GM12801 (cell line): ENCODE data around the gene POPDC2.

ENCODE experiments used
- TF ChIP-seq, protein P1 (sequence below): IDR thresholded peaks from one replicate; pipeline ENCODE4 v1.5.1; 2011; ENCODE audit warnings: control low read depth; ENCODE audit not compliant: insufficient read length; ENCODE audit errors: extremely low read depth

The POPDC2 gene

GRCh38 chr3:119602676-119603075 is 57.7 kb downstream of the POPDC2 start:
- TF ChIP-seq, protein P1, sequence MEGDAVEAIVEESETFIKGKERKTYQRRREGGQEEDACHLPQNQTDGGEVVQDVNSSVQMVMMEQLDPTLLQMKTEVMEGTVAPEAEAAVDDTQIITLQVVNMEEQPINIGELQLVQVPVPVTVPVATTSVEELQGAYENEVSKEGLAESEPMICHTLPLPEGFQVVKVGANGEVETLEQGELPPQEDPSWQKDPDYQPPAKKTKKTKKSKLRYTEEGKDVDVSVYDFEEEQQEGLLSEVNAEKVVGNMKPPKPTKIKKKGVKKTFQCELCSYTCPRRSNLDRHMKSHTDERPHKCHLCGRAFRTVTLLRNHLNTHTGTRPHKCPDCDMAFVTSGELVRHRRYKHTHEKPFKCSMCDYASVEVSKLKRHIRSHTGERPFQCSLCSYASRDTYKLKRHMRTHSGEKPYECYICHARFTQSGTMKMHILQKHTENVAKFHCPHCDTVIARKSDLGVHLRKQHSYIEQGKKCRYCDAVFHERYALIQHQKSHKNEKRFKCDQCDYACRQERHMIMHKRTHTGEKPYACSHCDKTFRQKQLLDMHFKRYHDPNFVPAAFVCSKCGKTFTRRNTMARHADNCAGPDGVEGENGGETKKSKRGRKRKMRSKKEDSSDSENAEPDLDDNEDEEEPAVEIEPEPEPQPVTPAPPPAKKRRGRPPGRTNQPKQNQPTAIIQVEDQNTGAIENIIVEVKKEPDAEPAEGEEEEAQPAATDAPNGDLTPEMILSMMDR = no peak

- TF ChIP-seq, protein P1 = no peak
These were observed 59.2 kb downstream of the POPDC2 start for GRCh38 chr3:119601154-119601553.

DNA sequence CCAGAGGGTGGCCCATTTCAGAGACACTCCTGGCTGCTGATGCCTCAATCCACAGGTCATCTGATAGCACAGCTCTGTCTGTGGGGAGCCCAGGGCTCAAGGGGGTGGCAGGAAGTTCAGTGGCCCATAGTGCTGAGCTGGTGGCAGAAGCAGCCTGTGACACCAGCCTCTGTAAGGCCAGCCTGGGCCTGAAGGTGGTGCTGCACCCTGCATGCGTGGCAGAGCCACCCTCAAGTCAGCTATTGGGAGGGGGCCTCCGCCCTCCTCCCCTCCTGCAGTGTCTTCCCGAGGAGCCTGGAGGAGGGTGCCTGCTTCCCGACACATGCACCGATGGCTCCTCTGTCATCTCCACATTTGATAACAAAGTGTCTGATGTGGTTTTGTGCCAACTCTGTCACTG is 59.7 kb downstream of the POPDC2 start:
- TF ChIP-seq, protein P1 = no peak

- TF ChIP-seq, protein P1 = no peak
These were observed 60.7 kb downstream of the POPDC2 start for GRCh38 chr3:119599558-119600174.

DNA sequence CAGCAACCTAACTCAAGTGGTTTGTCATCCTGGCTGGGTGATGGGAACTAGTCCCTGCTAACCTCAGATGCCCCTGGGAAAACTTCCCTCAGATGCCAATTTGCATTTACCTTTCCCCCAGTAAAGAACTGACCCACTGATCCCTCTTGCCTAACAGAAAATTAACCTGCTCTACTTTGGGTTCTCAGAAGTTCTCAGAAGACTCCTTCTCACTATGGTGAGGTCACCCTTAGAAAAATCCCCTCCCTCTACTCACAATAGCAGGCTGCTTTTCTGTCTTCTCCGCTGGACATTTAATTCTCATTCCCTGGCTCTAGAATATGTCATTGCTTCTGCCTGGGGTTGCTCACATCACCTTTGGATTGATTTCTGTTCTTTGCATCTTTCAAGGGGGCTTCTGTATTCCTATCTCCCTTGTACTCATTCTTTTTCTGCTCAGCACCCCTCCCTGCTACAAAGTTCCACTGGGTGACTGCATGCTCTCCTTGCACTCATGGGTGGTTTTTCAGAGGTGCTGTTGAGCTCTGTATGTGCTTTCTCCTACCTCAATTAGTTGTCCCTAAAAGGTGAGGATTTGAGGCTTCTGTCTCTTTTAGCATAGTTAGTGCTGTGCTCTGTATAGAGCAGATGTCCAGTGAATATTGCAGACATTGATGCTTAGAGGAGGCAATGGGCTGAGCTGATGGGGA is 61.8 kb downstream of the POPDC2 start:
- TF ChIP-seq, protein P1 = no peak

GRCh38 chr3:119597548-119598288 is 62.7 kb downstream of the POPDC2 start, which contains the start of gene PLA1A:
PLA1A (plus strand) TSS chr3:119597885; CDS start chr3:119597914, 29 bp downstream.
- TF ChIP-seq, protein P1 = no peak

DNA sequence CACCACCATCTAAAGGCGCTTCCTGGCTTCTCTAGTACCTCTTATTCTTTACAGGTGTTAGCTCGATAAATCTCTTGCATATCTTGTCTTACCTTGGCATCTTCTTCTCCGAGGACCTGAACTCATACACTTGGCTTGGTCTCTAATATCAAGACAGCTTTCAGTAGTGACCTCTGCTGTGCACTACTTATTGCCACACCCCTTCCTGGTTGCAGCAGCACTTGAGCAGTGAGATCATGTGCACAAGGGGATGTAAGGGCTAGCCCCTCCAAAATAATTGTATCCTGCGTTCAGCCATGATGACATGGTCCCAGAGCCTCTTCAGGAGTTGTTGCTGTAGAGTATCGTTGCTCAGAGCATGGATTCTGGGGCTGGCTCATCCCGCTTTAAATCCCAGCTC is 64.0 kb downstream of the POPDC2 start:
- TF ChIP-seq, protein P1 = no peak
